Progenitor cell of endocrine pancreas (in vitro differentiated cells): Measurements from ENCODE around the gene RAI1. TPM values are rescaled to one million over a fixed set of nuclear protein-coding genes. Genes with fewer than 3 reads are reported as not detected.

Source experiments
- DNase-seq: peaks from one replicate; pipeline ENCODE4 v3.0.0; 2021; ENCODE audit warnings: low spot score; ENCODE audit not compliant: unreplicated experiment
- H3K27ac Mint-ChIP-seq: 2 replicates; pipeline ENCODE4 v1.8.0; 2021; ENCODE audit warnings: mild to moderate bottlenecking, moderate library complexity, mixed read lengths
- H3K27me3 Mint-ChIP-seq: 2 replicates; pipeline ENCODE4 v1.8.0; 2021; ENCODE audit warnings: mixed read lengths
- H3K36me3 Mint-ChIP-seq: 2 replicates; pipeline ENCODE4 v1.8.0; 2022; ENCODE audit warnings: mixed read lengths; ENCODE audit not compliant: insufficient read depth
- H3K4me1 Mint-ChIP-seq: 2 replicates; pipeline ENCODE4 v1.8.0; 2021; ENCODE audit warnings: low read depth, mixed read lengths
- H3K4me3 Mint-ChIP-seq: 2 replicates; pipeline ENCODE4 v1.8.0; 2021; ENCODE audit warnings: low read depth, mild to moderate bottlenecking, moderate library complexity, mixed read lengths
- H3K9me3 Mint-ChIP-seq: 2 replicates; pipeline ENCODE4 v1.8.0; 2021; ENCODE audit warnings: low read depth, mixed read lengths
- CTCF ChIP-seq: fragments of 200-600 bp; sonication (generic); IDR thresholded peaks from one replicate; pipeline ENCODE4 v1.5.0; 2021; ENCODE audit warnings: antibody characterized with exemption, mild to moderate bottlenecking; ENCODE audit not compliant: unreplicated experiment
- total RNA-seq: library from RNA; stranded (reverse); gene quantifications from 2 replicates; pipeline ENCODE4 v1.2.1, GENCODE V29; 2021

Gene RAI1
- total RNA-seq, 1 donor from 2014 or later: 75.0 TPM

- peaks cover 67% of the 10 kb centered on the region for H3K4me1 Mint-ChIP-seq
- peak overlapping the region; percentile 37 for H3K4me3 Mint-ChIP-seq
- peak overlapping the region; percentile 42 for H3K27ac Mint-ChIP-seq
- TF ChIP-seq CTCF: no peak
- no peak for DNase-seq
- no peaks in the 10 kb centered on the region for H3K27me3 Mint-ChIP-seq
- no peaks in the 10 kb centered on the region for H3K9me3 Mint-ChIP-seq
- no peaks in the 10 kb centered on the region for H3K36me3 Mint-ChIP-seq
These were observed 14.8 kb downstream of the RAI1 start for GRCh38 chr17:17696085-17696484.

- no peak for TF ChIP-seq CTCF
- Mint-ChIP-seq H3K27ac (peak overlapping the region; percentile 60), H3K27me3 (no peaks in the 10 kb centered on the region), H3K36me3 (no peaks in the 10 kb centered on the region), H3K4me1 (peaks cover 63% of the 10 kb centered on the region), H3K9me3 (no peaks in the 10 kb centered on the region), H3K4me3 (no peak overlapping the region)
- no peak for DNase-seq
These were observed 15.8 kb downstream of the RAI1 start for GRCh38 chr17:17696882-17697633.

- Mint-ChIP-seq H3K9me3 (no peaks in the 10 kb centered on the region), H3K27me3 (no peaks in the 10 kb centered on the region), H3K27ac (peak overlapping the region; percentile 59), H3K4me1 (peaks cover 56% of the 10 kb centered on the region), H3K36me3 (no peaks in the 10 kb centered on the region), H3K4me3 (no peak overlapping the region)
- no peak for TF ChIP-seq CTCF
- no peak for DNase-seq
These were observed 17.1 kb downstream of the RAI1 start for GRCh38 chr17:17698371-17698770.

GRCh38 chr17:17698869-17699351, 17.7 kb downstream of the RAI1 start:
- no peaks in the 10 kb centered on the region for H3K36me3 Mint-ChIP-seq
- TF ChIP-seq CTCF: no peak
- no peak for DNase-seq
- no peak overlapping the region for H3K4me3 Mint-ChIP-seq
- H3K4me1 Mint-ChIP-seq: peaks cover 55% of the 10 kb centered on the region
- H3K27me3 Mint-ChIP-seq: no peaks in the 10 kb centered on the region
- no peaks in the 10 kb centered on the region for H3K9me3 Mint-ChIP-seq
- H3K27ac Mint-ChIP-seq: peak overlapping the region; percentile 59

GRCh38 chr17:17699491-17699890, 18.2 kb downstream of the RAI1 start:
- no peak overlapping the region for H3K4me3 Mint-ChIP-seq
- no peak for TF ChIP-seq CTCF
- H3K27me3 Mint-ChIP-seq: no peaks in the 10 kb centered on the region
- H3K4me1 Mint-ChIP-seq: peaks cover 52% of the 10 kb centered on the region
- DNase-seq: no peak
- H3K36me3 Mint-ChIP-seq: no peaks in the 10 kb centered on the region
- H3K27ac Mint-ChIP-seq: peak overlapping the region; percentile 24
- H3K9me3 Mint-ChIP-seq: no peaks in the 10 kb centered on the region
